ENCODE data around the gene SPAAR.
"Not testable (repeated sequence)": the region's sequence is repeated elsewhere in the genome, so short reads cannot be mapped to it uniquely, and the experiment has no call there.

Gene SPAAR

DNA sequence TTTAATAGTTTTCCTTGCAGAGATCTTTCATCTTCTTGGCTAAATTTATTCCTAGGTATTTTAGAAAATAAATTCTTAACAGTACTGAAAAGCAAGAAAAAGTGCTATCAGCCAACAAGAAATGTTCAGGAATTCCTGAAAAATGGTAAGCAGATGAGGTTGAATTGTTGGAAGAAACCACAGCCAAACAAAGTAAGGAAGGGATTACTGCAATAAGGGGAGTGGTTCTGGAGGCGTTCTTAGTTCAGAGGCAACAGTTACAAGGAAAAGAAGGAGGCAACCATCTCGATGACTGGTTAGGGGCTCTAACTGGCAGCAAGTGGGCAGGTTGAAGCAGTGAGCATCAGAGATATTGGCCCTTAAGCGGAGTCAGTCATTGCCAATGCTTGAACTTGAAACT, 26.3 kb upstream of the SPAAR start:
- TF ChIP-seq ZNF70 (CRISPR knock-in tag; IDR thresholded peaks at IDR 0.05) (no peak), TCF4 (CRISPR knock-in tag; IDR thresholded peaks at IDR 0.05; ENCODE audit: borderline replicate concordance) (no peak), ZNF8 (CRISPR knock-in tag; IDR thresholded peaks at IDR 0.05) (no peak), ZNF565 (CRISPR knock-in tag; conservative IDR thresholded peaks at IDR 0.05; ENCODE audit: low read depth) (no peak), ESRRG (CRISPR knock-in tag; IDR thresholded peaks at IDR 0.05) (no peak), CSDC2 (CRISPR knock-in tag; IDR thresholded peaks at IDR 0.05) (no peak), ISL1 (CRISPR knock-in tag; IDR thresholded peaks at IDR 0.05) (no peak), RARB (CRISPR knock-in tag; IDR thresholded peaks at IDR 0.05) (no peak), TOX (CRISPR knock-in tag; IDR thresholded peaks at IDR 0.05; ENCODE audit: borderline replicate concordance) (no peak), SNAI2 (CRISPR knock-in tag; IDR thresholded peaks at IDR 0.05) (no peak), ZC3H10 (CRISPR knock-in tag; IDR thresholded peaks at IDR 0.05) (no peak), ZFP30 (CRISPR knock-in tag; IDR thresholded peaks at IDR 0.05) (no peak), OSR1 (CRISPR knock-in tag; IDR thresholded peaks at IDR 0.05) (no peak), ZFP3 (CRISPR knock-in tag; IDR thresholded peaks at IDR 0.05) (no peak)
- TF ChIP-seq, protein P1, sequence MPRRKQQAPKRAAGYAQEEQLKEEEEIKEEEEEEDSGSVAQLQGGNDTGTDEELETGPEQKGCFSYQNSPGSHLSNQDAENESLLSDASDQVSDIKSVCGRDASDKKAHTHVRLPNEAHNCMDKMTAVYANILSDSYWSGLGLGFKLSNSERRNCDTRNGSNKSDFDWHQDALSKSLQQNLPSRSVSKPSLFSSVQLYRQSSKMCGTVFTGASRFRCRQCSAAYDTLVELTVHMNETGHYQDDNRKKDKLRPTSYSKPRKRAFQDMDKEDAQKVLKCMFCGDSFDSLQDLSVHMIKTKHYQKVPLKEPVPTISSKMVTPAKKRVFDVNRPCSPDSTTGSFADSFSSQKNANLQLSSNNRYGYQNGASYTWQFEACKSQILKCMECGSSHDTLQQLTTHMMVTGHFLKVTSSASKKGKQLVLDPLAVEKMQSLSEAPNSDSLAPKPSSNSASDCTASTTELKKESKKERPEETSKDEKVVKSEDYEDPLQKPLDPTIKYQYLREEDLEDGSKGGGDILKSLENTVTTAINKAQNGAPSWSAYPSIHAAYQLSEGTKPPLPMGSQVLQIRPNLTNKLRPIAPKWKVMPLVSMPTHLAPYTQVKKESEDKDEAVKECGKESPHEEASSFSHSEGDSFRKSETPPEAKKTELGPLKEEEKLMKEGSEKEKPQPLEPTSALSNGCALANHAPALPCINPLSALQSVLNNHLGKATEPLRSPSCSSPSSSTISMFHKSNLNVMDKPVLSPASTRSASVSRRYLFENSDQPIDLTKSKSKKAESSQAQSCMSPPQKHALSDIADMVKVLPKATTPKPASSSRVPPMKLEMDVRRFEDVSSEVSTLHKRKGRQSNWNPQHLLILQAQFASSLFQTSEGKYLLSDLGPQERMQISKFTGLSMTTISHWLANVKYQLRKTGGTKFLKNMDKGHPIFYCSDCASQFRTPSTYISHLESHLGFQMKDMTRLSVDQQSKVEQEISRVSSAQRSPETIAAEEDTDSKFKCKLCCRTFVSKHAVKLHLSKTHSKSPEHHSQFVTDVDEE (CRISPR knock-in tag; IDR thresholded peaks at IDR 0.05) = no peak
- TF ChIP-seq, protein P2, sequence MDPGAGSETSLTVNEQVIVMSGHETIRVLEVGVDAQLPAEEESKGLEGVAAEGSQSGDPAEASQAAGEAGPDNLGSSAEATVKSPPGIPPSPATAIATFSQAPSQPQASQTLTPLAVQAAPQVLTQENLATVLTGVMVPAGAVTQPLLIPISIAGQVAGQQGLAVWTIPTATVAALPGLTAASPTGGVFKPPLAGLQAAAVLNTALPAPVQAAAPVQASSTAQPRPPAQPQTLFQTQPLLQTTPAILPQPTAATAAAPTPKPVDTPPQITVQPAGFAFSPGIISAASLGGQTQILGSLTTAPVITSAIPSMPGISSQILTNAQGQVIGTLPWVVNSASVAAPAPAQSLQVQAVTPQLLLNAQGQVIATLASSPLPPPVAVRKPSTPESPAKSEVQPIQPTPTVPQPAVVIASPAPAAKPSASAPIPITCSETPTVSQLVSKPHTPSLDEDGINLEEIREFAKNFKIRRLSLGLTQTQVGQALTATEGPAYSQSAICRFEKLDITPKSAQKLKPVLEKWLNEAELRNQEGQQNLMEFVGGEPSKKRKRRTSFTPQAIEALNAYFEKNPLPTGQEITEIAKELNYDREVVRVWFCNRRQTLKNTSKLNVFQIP (CRISPR knock-in tag; IDR thresholded peaks at IDR 0.05; ENCODE audit: borderline replicate concordance, low read depth) = no peak
- TF ChIP-seq, protein P3, sequence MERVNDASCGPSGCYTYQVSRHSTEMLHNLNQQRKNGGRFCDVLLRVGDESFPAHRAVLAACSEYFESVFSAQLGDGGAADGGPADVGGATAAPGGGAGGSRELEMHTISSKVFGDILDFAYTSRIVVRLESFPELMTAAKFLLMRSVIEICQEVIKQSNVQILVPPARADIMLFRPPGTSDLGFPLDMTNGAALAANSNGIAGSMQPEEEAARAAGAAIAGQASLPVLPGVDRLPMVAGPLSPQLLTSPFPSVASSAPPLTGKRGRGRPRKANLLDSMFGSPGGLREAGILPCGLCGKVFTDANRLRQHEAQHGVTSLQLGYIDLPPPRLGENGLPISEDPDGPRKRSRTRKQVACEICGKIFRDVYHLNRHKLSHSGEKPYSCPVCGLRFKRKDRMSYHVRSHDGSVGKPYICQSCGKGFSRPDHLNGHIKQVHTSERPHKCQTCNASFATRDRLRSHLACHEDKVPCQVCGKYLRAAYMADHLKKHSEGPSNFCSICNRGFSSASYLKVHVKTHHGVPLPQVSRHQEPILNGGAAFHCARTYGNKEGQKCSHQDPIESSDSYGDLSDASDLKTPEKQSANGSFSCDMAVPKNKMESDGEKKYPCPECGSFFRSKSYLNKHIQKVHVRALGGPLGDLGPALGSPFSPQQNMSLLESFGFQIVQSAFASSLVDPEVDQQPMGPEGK (CRISPR knock-in tag; IDR thresholded peaks at IDR 0.05; ENCODE audit: borderline replicate concordance) = no peak
- TF ChIP-seq, protein P4, sequence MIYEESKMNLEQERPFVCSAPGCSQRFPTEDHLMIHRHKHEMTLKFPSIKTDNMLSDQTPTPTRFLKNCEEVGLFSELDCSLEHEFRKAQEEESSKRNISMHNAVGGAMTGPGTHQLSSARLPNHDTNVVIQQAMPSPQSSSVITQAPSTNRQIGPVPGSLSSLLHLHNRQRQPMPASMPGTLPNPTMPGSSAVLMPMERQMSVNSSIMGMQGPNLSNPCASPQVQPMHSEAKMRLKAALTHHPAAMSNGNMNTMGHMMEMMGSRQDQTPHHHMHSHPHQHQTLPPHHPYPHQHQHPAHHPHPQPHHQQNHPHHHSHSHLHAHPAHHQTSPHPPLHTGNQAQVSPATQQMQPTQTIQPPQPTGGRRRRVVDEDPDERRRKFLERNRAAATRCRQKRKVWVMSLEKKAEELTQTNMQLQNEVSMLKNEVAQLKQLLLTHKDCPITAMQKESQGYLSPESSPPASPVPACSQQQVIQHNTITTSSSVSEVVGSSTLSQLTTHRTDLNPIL (CRISPR knock-in tag; IDR thresholded peaks at IDR 0.05; ENCODE audit: low read depth) = no peak
- no peak for ATAC-seq

DNA sequence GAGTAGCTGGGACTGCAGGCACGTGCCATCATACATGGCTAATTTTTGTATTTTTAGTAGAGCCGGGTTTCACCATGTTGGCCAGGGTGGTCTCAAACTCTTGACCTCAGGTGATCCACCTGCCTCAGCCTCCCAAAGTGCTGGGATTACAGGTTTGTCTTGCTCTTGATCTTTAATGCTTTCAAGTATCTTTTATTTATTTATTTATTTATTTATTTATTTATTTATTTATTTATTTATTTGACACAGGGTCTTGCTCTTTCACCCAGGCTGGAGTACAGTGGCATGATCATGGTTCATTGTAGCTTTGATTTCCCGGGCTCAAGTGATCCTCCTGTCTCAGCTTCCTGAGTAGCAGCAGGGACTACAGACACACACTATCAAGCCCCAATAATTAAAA, 24.4 kb upstream of the SPAAR start:
- not testable (repeated sequence) for ATAC-seq

DNA sequence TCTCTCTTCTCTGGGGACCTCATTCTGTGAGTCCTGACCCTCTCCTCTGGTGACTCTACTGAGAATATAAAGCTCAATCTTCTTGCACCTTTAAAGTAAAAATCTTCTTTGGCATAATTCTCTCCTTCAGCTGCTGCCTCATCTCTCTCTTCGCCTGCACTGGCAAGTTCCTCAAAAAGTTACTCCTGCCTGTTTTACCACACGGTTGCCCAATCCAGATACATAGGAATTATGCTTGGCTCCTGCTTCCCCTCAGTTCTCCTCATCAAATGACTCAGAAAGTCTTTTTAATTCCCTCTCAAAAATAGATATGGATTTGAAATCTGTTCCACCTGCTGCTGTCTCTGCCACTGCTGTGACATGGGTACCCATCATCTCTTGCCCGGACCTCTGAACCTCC, 17.6 kb upstream of the SPAAR start:
- ATAC-seq = no peak
- TF ChIP-seq GLIS3 (CRISPR knock-in tag; IDR thresholded peaks at IDR 0.05) = no peak

DNA sequence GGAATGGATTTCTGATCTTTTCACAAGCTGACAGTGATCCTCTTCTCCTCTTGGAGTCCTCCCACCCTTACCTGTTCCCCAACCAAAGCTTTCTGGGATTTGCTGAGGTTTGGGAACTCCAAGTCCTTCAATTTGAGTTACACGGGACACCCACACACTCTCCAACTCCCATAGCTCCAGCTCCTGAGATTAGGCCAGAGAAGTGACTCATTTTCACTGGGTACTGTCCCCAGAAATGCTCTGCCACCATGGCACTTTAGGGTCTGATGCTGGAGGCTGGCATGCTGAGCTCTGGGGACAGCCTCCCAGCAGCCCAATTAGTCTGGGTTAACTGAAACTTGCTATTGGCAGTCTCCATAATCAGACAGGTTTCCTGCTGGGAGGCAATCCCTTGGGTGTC, 17.2 kb upstream of the SPAAR start:
- TF ChIP-seq BACH2 (CRISPR knock-in tag; IDR thresholded peaks at IDR 0.05; ENCODE audit: borderline replicate concordance) (no peak), ESRRG (CRISPR knock-in tag; IDR thresholded peaks at IDR 0.05) (no peak), ZNF70 (CRISPR knock-in tag; IDR thresholded peaks at IDR 0.05) (no peak), OSR1 (CRISPR knock-in tag; IDR thresholded peaks at IDR 0.05) (no peak), ZFP30 (CRISPR knock-in tag; IDR thresholded peaks at IDR 0.05) (no peak), GLIS3 (CRISPR knock-in tag; IDR thresholded peaks at IDR 0.05) (no peak), ISL1 (CRISPR knock-in tag; IDR thresholded peaks at IDR 0.05) (no peak), ZFP3 (CRISPR knock-in tag; IDR thresholded peaks at IDR 0.05) (no peak), ZNF565 (CRISPR knock-in tag; conservative IDR thresholded peaks at IDR 0.05; ENCODE audit: low read depth) (no peak), ZC3H10 (CRISPR knock-in tag; IDR thresholded peaks at IDR 0.05) (no peak), CSDC2 (CRISPR knock-in tag; IDR thresholded peaks at IDR 0.05) (no peak)
- TF ChIP-seq, protein P4 (CRISPR knock-in tag; IDR thresholded peaks at IDR 0.05; ENCODE audit: low read depth) = no peak
- TF ChIP-seq, protein P1 (CRISPR knock-in tag; IDR thresholded peaks at IDR 0.05) = no peak
- TF ChIP-seq, protein P2 (CRISPR knock-in tag; IDR thresholded peaks at IDR 0.05; ENCODE audit: borderline replicate concordance, low read depth) = no peak

More for the DNA sequence above, 17.2 kb upstream of the SPAAR start:
- ATAC-seq = no peak
